GM13976 (cell line): ENCODE data around the gene CDK17.
"Not testable (repeated sequence)": the region's sequence is repeated elsewhere in the genome, so short reads cannot be mapped to it uniquely, and the experiment has no call there.

Experiments used
- DNase-seq: peaks from one replicate; pipeline ENCODE4 v3.0.0; 2012; ENCODE audit warnings: low spot score
- CTCF ChIP-seq: IDR thresholded peaks from 2 replicates; pipeline ENCODE4 v1.5.1; 2012; ENCODE audit warnings: borderline replicate concordance, mild to moderate bottlenecking; ENCODE audit not compliant: insufficient read depth; ENCODE audit errors: extremely low read depth, missing control alignments, control extremely low read depth
- in situ Hi-C: fragments of 300-500 bp; cut with MboI; formaldehyde crosslinking; loops from one replicate; pipeline ENCODE4 v1.12.0; 2022; ENCODE audit warnings: low sequenced_read_pairs, mixed read lengths, inconsistent platforms; ENCODE audit not compliant: unreplicated experiment

The CDK17 gene

GRCh38 chr12:96420277-96420835 is 20.1 kb upstream of the CDK17 start:
- in situ Hi-C loops, result loop anchor here (25.0 kb wide), 1 partner anchor 358 kb away; no protein-coding TSS in a partner anchor
- DNase-seq, result no peak
- no peak for TF ChIP-seq CTCF

- TF ChIP-seq CTCF, result no peak
- DNase-seq, result no peak
- in situ Hi-C loops, result loop anchor here (25.0 kb wide), 1 partner anchor 357 kb away; no protein-coding TSS in a partner anchor
Measured at GRCh38 chr12:96419576-96420276, 19.5 kb upstream of the CDK17 start.

GRCh38 chr12:96417688-96418087 is 17.4 kb upstream of the CDK17 start:
- DNase-seq, result not testable (repeated sequence)
- in situ Hi-C loops, result loop anchor here (25.0 kb wide), 1 partner anchor 355 kb away; no protein-coding TSS in a partner anchor

- DNase-seq, result no peak
- TF ChIP-seq CTCF, result no peak
- in situ Hi-C loops, result loop anchor here (25.0 kb wide), 1 partner anchor 354 kb away; no protein-coding TSS in a partner anchor
Measured at GRCh38 chr12:96416033-96416799, 16.0 kb upstream of the CDK17 start.

- no peak for TF ChIP-seq CTCF
- in situ Hi-C loops, result loop anchor here (25.0 kb wide), 1 partner anchor 352 kb away; no protein-coding TSS in a partner anchor
- DNase-seq, result no peak
Measured at GRCh38 chr12:96414637-96415036, 14.4 kb upstream of the CDK17 start.

- in situ Hi-C loops, result loop anchor here (25.0 kb wide), 1 partner anchor 350 kb away; no protein-coding TSS in a partner anchor
- DNase-seq, result no peak
Measured at GRCh38 chr12:96412431-96412830, 12.2 kb upstream of the CDK17 start.

More at GRCh38 chr12:96412431-96412830, 12.2 kb upstream of the CDK17 start:
- no peak for TF ChIP-seq CTCF
